HG03196 (cell line): Measurements from ENCODE around the gene RAD51AP1.

Experiments used
- ATAC-seq: cut with Tn5 transposase; IDR thresholded peaks from one replicate; pipeline ENCODE4 v1.9.1; 2021; ENCODE audit not compliant: unreplicated experiment

Gene RAD51AP1

GRCh38 chr12:4589941-4590340, 51.3 kb downstream of the RAD51AP1 start:
- ATAC-seq = no peak

- ATAC-seq = no peak
Measured at GRCh38 chr12:4591180-4591687, 52.5 kb downstream of the RAD51AP1 start.

GRCh38 chr12:4595881-4596280, 57.2 kb downstream of the RAD51AP1 start:
- no peak for ATAC-seq

- ATAC-seq = no peak
Measured at GRCh38 chr12:4603421-4603820, 64.7 kb downstream of the RAD51AP1 start.

GRCh38 chr12:4603946-4604345, 65.3 kb downstream of the RAD51AP1 start:
- ATAC-seq = no peak

GRCh38 chr12:4604684-4605193, 66.0 kb downstream of the RAD51AP1 start:
- ATAC-seq = peak; percentile 96

- no peak for ATAC-seq
Measured at GRCh38 chr12:4607056-4607455, 68.4 kb downstream of the RAD51AP1 start.

GRCh38 chr12:4609071-4609470, 70.4 kb downstream of the RAD51AP1 start:
- no peak for ATAC-seq
